GM23338 (cell line): ENCODE results near the gene ZMYND8.

Source experiments
- CTCF ChIP-seq, 2 experiments: fragments of 200-600 bp in 1 of 2; sonication (generic) in 1 of 2; conservative IDR thresholded peaks; 2 replicates each; pipeline versions ENCODE4 v1.5.1 to v1.6.1; 2016 to 2017; ENCODE audit warnings: antibody characterized with exemption in 2 of 2, low read depth in 2 of 2, mild to moderate bottlenecking in 2 of 2, moderate library complexity in 1 of 2
- POLR2AphosphoS5 ChIP-seq: IDR thresholded peaks from 2 replicates; pipeline ENCODE4 v1.6.1; 2016; ENCODE audit warnings: antibody characterized with exemption, low read depth

DNA sequence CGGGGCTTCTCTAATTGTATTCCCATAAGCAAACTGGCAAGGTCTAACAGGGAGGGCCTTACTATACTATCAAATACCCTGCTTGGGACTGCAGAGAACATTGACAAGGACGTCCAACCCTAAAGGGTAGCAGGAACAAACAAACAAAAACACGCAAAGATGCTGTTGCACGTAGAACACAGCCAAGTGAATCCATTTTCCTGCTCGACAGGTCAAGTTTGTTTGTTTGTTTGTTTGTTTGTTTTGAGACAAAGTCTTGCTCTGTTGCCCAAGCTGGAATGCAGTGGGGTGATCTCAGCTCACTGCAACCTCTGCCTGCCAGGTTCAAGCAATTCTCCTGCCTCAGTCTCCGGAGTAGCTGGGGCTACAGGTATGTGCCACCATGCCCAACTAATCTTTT is 91.3 kb downstream of the ZMYND8 start:
- no peak for TF ChIP-seq CTCF (conservative IDR thresholded peaks at IDR 0.05; ENCODE audit: low read depth in 2 of 2)
- no peak for TF ChIP-seq POLR2AphosphoS5
